HCT116 (cell line): ENCODE measurements around the gene ATG9A. TPM values are rescaled to one million over a fixed set of nuclear protein-coding genes. Genes with fewer than 3 reads are reported as not detected.

Experiments
- ATAC-seq: fragments of 200-7000 bp; cut with Tn5 transposase; 2 replicates; pipeline ENCODE4 v1.9.1; 2020; ENCODE audit warnings: mild to moderate bottlenecking, moderate library complexity
- BruUV-seq: library from RNA; stranded (reverse); fragments of 400-500 nt; replicated peaks from 2 replicates; lab custom pipeline; 2021; lab: Mats Ljungman, UMichigan
- CTCF ChIA-PET: fragments of 300-600 bp; sonication (Branson Sonifier 250); formaldehyde crosslinking; loops from one replicate; lab custom pipeline; 2021; ENCODE audit warnings: antibody characterized with exemption; lab: Charles Lee
- POLR2A ChIA-PET: fragments of 300-600, 350-600 bp; sonication (Branson Sonifier 250); formaldehyde crosslinking; loops from one replicate; lab custom pipeline; 2021; ENCODE audit warnings: antibody characterized with exemption; lab: Charles Lee
- RAD21 ChIA-PET, 2 experiments: fragments of 300-600 bp; sonication (Branson Sonifier 250); formaldehyde crosslinking; loops; one replicate each; lab custom pipeline; 2023; ENCODE audit warnings: low total read pairs in 2 of 2; ENCODE audit not compliant: uncharacterized antibody in 2 of 2, unreplicated experiment in 2 of 2, low non-redundant PET in 1 of 2; lab: Charles Lee
- DNase-seq: peaks from one replicate; pipeline ENCODE4 v3.0.0-alpha.2; 2010; ENCODE audit warnings: low read depth, low spot score
- H2AFZ ChIP-seq: fragments of 200-600 bp; shearing (Covaris generic), sonication (generic); 2 replicates; pipeline ENCODE4 v1.6.1; 2017; ENCODE audit warnings: low read depth, mixed run types, mixed read lengths, antibody characterized with exemption, low read length; ENCODE audit not compliant: poor library complexity, severe bottlenecking
- H3K27ac ChIP-seq: 2 replicates; pipeline ENCODE4 v1.5.1; 2012; ENCODE audit warnings: low read depth, low read length
- H3K27me3 ChIP-seq: fragments of 200-600 bp; sonication (generic); 2 replicates; pipeline ENCODE4 v1.6.1; 2016; ENCODE audit warnings: mixed run types, low read length, mixed read lengths; ENCODE audit not compliant: insufficient read depth
- H3K36me3 ChIP-seq, 2 experiments: fragments of 200-500 bp in 1 of 2; fragments of 200-600 bp in 1 of 2; sonication (Bioruptor generic) in 1 of 2; sonication (generic) in 1 of 2; 2 replicates each; pipeline versions ENCODE4 v1.5.1 to v1.6.1; 2014 to 2016; ENCODE audit warnings: low read length in 2 of 2, inconsistent platforms in 1 of 2, mixed read lengths in 1 of 2, mixed run types in 1 of 2; ENCODE audit not compliant: insufficient read depth in 2 of 2, control insufficient read depth in 1 of 2
- H3K4me1 ChIP-seq, 2 experiments: fragments of 200-600 bp in 1 of 2; sonication (generic) in 1 of 2; 2 replicates each; pipeline versions ENCODE4 v1.5.1 to v1.6.1; 2012 to 2017; ENCODE audit warnings: low read length in 2 of 2, inconsistent platforms in 1 of 2, mild to moderate bottlenecking in 1 of 2, mixed read lengths in 1 of 2, mixed run types in 1 of 2, moderate library complexity in 1 of 2; ENCODE audit not compliant: insufficient read depth in 2 of 2, control insufficient read depth in 1 of 2
- H3K4me2 ChIP-seq: fragments of 200-600 bp; sonication (generic); 2 replicates; pipeline ENCODE4 v1.6.1; 2017; ENCODE audit warnings: mixed run types, low read length, mixed read lengths
- H3K4me3 ChIP-seq, 2 experiments: fragments of 200-600 bp in 1 of 2; sonication (generic) in 1 of 2; replicated peaks in 1 of 2; 2 replicates each; pipeline ENCODE4 v1.5.1; 2011 to 2016; ENCODE audit warnings: low read length in 2 of 2, control low read depth in 1 of 2, low read depth in 1 of 2, mild to moderate bottlenecking in 1 of 2, mixed read lengths in 1 of 2, mixed run types in 1 of 2
- H3K79me2 ChIP-seq: fragments of 200-600 bp; sonication (generic); 2 replicates; pipeline ENCODE4 v1.6.1; 2017; ENCODE audit warnings: mild to moderate bottlenecking, mixed run types, low read length, moderate library complexity, mixed read lengths; ENCODE audit not compliant: insufficient read depth
- H3K9ac ChIP-seq: fragments of 200-600 bp; sonication (generic); 2 replicates; pipeline ENCODE4 v1.6.1; 2016; ENCODE audit warnings: low read length, mixed read lengths
- H3K9me2 ChIP-seq: fragments of 200-600 bp; sonication (generic), shearing (Covaris generic); 2 replicates; pipeline ENCODE4 v1.6.1; 2017; ENCODE audit warnings: mixed run types, mild to moderate bottlenecking, moderate library complexity; ENCODE audit not compliant: insufficient read depth
- H3K9me3 ChIP-seq, 2 experiments: fragments of 200-500 bp in 1 of 2; fragments of 200-600 bp in 1 of 2; sonication (Bioruptor generic) in 1 of 2; sonication (generic) in 1 of 2; 2 replicates each; pipeline ENCODE4 v1.6.1; 2014 to 2017; ENCODE audit warnings: low read length in 2 of 2, mixed read lengths in 2 of 2, inconsistent platforms in 1 of 2, low read depth in 1 of 2, mild to moderate bottlenecking in 1 of 2, mixed run types in 1 of 2, moderate library complexity in 1 of 2; ENCODE audit not compliant: control insufficient read depth in 1 of 2, insufficient read depth in 1 of 2
- H4K20me1 ChIP-seq: fragments of 200-600 bp; sonication (generic), shearing (Covaris generic); 2 replicates; pipeline ENCODE4 v1.6.1; 2017; ENCODE audit warnings: mixed run types, mild to moderate bottlenecking, moderate library complexity; ENCODE audit not compliant: insufficient read depth
- ATF3 ChIP-seq: IDR thresholded peaks from 2 replicates; pipeline ENCODE4 v1.6.1; 2012
- CEBPB ChIP-seq: IDR thresholded peaks from 2 replicates; pipeline ENCODE4 v1.6.1; 2012; ENCODE audit warnings: low read depth
- CTCF ChIP-seq, 3 experiments: fragments of 200-600 bp in 1 of 3; sonication (generic) in 1 of 3; IDR thresholded peaks in 2 of 3; conservative IDR thresholded peaks in 1 of 3; 2 replicates each; pipeline ENCODE4 v1.5.1; 2012 to 2017; ENCODE audit warnings: low read depth in 2 of 3, low read length in 2 of 3, antibody characterized with exemption in 1 of 3, borderline replicate concordance in 1 of 3, control low read depth in 1 of 3, mild to moderate bottlenecking in 1 of 3, mixed read lengths in 1 of 3, mixed run types in 1 of 3, moderate library complexity in 1 of 3; ENCODE audit not compliant: insufficient read depth in 1 of 3
- EGR1 ChIP-seq: IDR thresholded peaks from 2 replicates; pipeline ENCODE4 v1.6.1; 2012; ENCODE audit warnings: low read depth
- ELF1 ChIP-seq: IDR thresholded peaks from 2 replicates; pipeline ENCODE4 v1.6.1; 2012; ENCODE audit warnings: low read depth, borderline replicate concordance
- EZH2phosphoT487 ChIP-seq: fragments of 200-600 bp; IDR thresholded peaks from 2 replicates; pipeline ENCODE4 v1.6.1; 2018; ENCODE audit warnings: antibody characterized with exemption, borderline replicate concordance
- JUND ChIP-seq: IDR thresholded peaks from 2 replicates; pipeline ENCODE4 v1.6.1; 2012
- MAX ChIP-seq: IDR thresholded peaks from 2 replicates; pipeline ENCODE4 v1.6.1; 2012
- POLR2A ChIP-seq: IDR thresholded peaks from 2 replicates; pipeline ENCODE4 v1.7.0; 2011; ENCODE audit warnings: borderline replicate concordance; ENCODE audit not compliant: insufficient read depth, insufficient read length; ENCODE audit errors: extremely low read depth
- POLR2AphosphoS5 ChIP-seq: IDR thresholded peaks from 2 replicates; pipeline ENCODE4 v1.6.1; 2011; ENCODE audit warnings: mild to moderate bottlenecking, low read depth, low read length, moderate library complexity
- REST ChIP-seq: IDR thresholded peaks from 2 replicates; pipeline ENCODE4 v1.6.1; 2012; ENCODE audit warnings: low read depth
- SP1 ChIP-seq: IDR thresholded peaks from 2 replicates; pipeline ENCODE4 v1.6.1; 2012; ENCODE audit warnings: low read depth
- SRF ChIP-seq: IDR thresholded peaks from 2 replicates; pipeline ENCODE4 v1.6.1; 2012; ENCODE audit warnings: low read depth
- TCF7L2 ChIP-seq: IDR thresholded peaks from 2 replicates; pipeline ENCODE4 v1.7.0; 2011; ENCODE audit warnings: borderline replicate concordance, inconsistent platforms; ENCODE audit not compliant: insufficient read depth, insufficient read length; ENCODE audit errors: extremely low read depth
- YY1 ChIP-seq: IDR thresholded peaks from 2 replicates; pipeline ENCODE4 v1.6.1; 2011; ENCODE audit warnings: low read length, low read depth, moderate library complexity, mild to moderate bottlenecking; ENCODE audit not compliant: insufficient replicate concordance; ENCODE audit errors: extremely low read depth
- ZBTB33 ChIP-seq: IDR thresholded peaks from 2 replicates; pipeline ENCODE4 v1.6.1; 2011; ENCODE audit warnings: mild to moderate bottlenecking, low read length, moderate library complexity; ENCODE audit not compliant: insufficient replicate concordance; ENCODE audit errors: extremely low read depth
- ZFX ChIP-seq: fragments of 450-650 bp; IDR thresholded peaks from 2 replicates; pipeline ENCODE4 v1.6.1; 2017
- ZNF274 ChIP-seq: fragments of 200-500 bp; sonication (Bioruptor generic); IDR thresholded peaks from 2 replicates; pipeline ENCODE4 v1.6.1; 2014; ENCODE audit warnings: mild to moderate bottlenecking, low read depth, low read length, inconsistent platforms
- intact Hi-C: fragments of 100-400 bp; cut with micrococcal nuclease; formaldehyde crosslinking; loops from 2 replicates; pipeline ENCODE4 v1.10.0; 2022
- total RNA-seq: library from RNA; stranded (reverse); gene quantifications from one replicate; pipeline ENCODE4 v1.2.1, GENCODE V29; 2021; ENCODE audit not compliant: unreplicated experiment

ATG9A gene
- total RNA-seq, 1 experiment from 2014 or later: 51.8 TPM

- no peak for DNase-seq
- no peak for ATAC-seq
- Histone ChIP-seq H3K4me2 (no peak overlapping the region), H4K20me1 (no peaks in the 10 kb centered on the region), H3K4me1 (peaks cover 5 to 12% of the 10 kb centered on the region in 2 experiments; a peak in 2 of 4 replicates), H3K9ac (no peak overlapping the region), H2AFZ (no peak overlapping the region), H3K4me3 (no peak overlapping the region), H3K79me2 (peaks cover 16% of the 10 kb centered on the region), H3K9me2 (no peaks in the 10 kb centered on the region), H3K36me3 (peaks cover 13 to 17% of the 10 kb centered on the region in 2 experiments; a peak in 3 of 4 replicates), H3K9me3 (no peaks in the 10 kb centered on the region)
- intact Hi-C loops: no loop called here
- RAD21 ChIA-PET: no interaction called here
- CTCF ChIA-PET: no interaction called here
- POLR2A ChIA-PET: no interaction called here
- BruUV-seq: no TSS peak
- TF ChIP-seq ZNF274 (no peak), CTCF (IDR thresholded peaks at IDR 0.05 in 2 of 3, conservative IDR thresholded peaks at IDR 0.05 in 1 of 3; ENCODE audit: borderline replicate concordance in 1 of 3, insufficient read depth in 1 of 3, low read depth in 2 of 3, low read length in 2 of 3) (no peak), SRF (no peak), SP1 (no peak), ZFX (no peak), EGR1 (no peak), ELF1 (no peak), TCF7L2 (no peak), CEBPB (no peak), POLR2A (no peak), ATF3 (no peak), JUND (no peak), EZH2phosphoT487 (no peak), REST (no peak), POLR2AphosphoS5 (no peak), MAX (no peak), YY1 (no peak), ZBTB33 (no peak)
- TF ChIP-seq, all 23 proteins: peak for 0
- no peaks in the 10 kb centered on the region for H3K27me3 ChIP-seq
- H3K27ac ChIP-seq: no peak overlapping the region
Observed at GRCh38 chr2:219183151-219183772, 46.2 kb downstream of the ATG9A start.
